Stimulated activated CD8-positive, alpha-beta memory T cell treated with anti-CD3 and anti-CD28 coated beads, Interleukin-7, amount 100 ng/mL, for 1 hour (primary cell): Measurements from ENCODE around the gene PXT1.
"Not testable (repeated sequence)": the region's sequence is repeated elsewhere in the genome, so short reads cannot be mapped to it uniquely, and the experiment has no call there.

Source experiments
- DNase-seq, 2 donors: peaks; one replicate each; pipeline ENCODE4 v3.0.0-alpha.2; 2020; ENCODE audit warnings: low read depth in 2 of 2

Gene PXT1

GRCh38 chr6:36368921-36369865 lies 73.5 kb downstream of the PXT1 start:
- DNase-seq, result no peak

- DNase-seq, result no peak
Measured at GRCh38 chr6:36368421-36368820, 74.2 kb downstream of the PXT1 start.

- no peak for DNase-seq
Measured at GRCh38 chr6:36367743-36368142, 74.9 kb downstream of the PXT1 start.

- DNase-seq, result no peak
Measured at GRCh38 chr6:36364669-36365479, 77.8 kb downstream of the PXT1 start.

- not testable (repeated sequence) for DNase-seq
Measured at GRCh38 chr6:36364061-36364635, 78.5 kb downstream of the PXT1 start.

GRCh38 chr6:36363371-36363752 lies 79.3 kb downstream of the PXT1 start:
- not testable (repeated sequence) for DNase-seq

GRCh38 chr6:36362551-36363370 lies 79.9 kb downstream of the PXT1 start:
- no peak for DNase-seq

- DNase-seq, result no peak
Measured at GRCh38 chr6:36361071-36361470, 81.6 kb downstream of the PXT1 start.

- DNase-seq, result peak; percentile 27 to 38
Measured at GRCh38 chr6:36360241-36361054, 82.2 kb downstream of the PXT1 start.

GRCh38 chr6:36358226-36358915 lies 84.3 kb downstream of the PXT1 start:
- no peak for DNase-seq

- DNase-seq, result no peak
Measured at GRCh38 chr6:36357872-36358225, 84.8 kb downstream of the PXT1 start.

GRCh38 chr6:36355819-36356218 lies 86.8 kb downstream of the PXT1 start:
- DNase-seq, result no peak

GRCh38 chr6:36353411-36353915 lies 89.2 kb downstream of the PXT1 start:
- DNase-seq, result no peak

GRCh38 chr6:36352477-36353157 lies 90.0 kb downstream of the PXT1 start:
- DNase-seq, result no peak

- no peak for DNase-seq
Measured at GRCh38 chr6:36350681-36351571, 91.7 kb downstream of the PXT1 start.

GRCh38 chr6:36350082-36350481 lies 92.6 kb downstream of the PXT1 start:
- no peak for DNase-seq

GRCh38 chr6:36349240-36349639 lies 93.4 kb downstream of the PXT1 start:
- DNase-seq, result no peak

GRCh38 chr6:36347621-36348020 lies 95.0 kb downstream of the PXT1 start:
- no peak for DNase-seq
